ENCODE data around the gene OTOA. TPM values are rescaled to one million over a fixed set of nuclear protein-coding genes. Genes with fewer than 3 reads are reported as not detected.
"Not testable (repeated sequence)": the region's sequence is repeated elsewhere in the genome, so short reads cannot be mapped to it uniquely, and the experiment has no call there.

Gene OTOA
- polyA plus RNA-seq, 3 donors: 0.08 to 0.14 (median 0.12) TPM

GRCh38 chr16:21639493-21639892 is 24.3 kb upstream of the OTOA start:
- DNase-seq (ENCODE audit: low read depth in 3 of 3, low spot score in 2 of 3): no peak

- DNase-seq (ENCODE audit: low read depth in 3 of 3, low spot score in 2 of 3): no peak
These were observed 21.9 kb upstream of the OTOA start for GRCh38 chr16:21641916-21642315.

GRCh38 chr16:21642861-21643260 is 20.9 kb upstream of the OTOA start:
- DNase-seq (ENCODE audit: low read depth in 3 of 3, low spot score in 2 of 3): no peak

GRCh38 chr16:21643785-21644184 is 20.0 kb upstream of the OTOA start:
- no peak for DNase-seq (ENCODE audit: low read depth in 3 of 3, low spot score in 2 of 3)

- no peak for DNase-seq (ENCODE audit: low read depth in 3 of 3, low spot score in 2 of 3)
These were observed 19.1 kb upstream of the OTOA start for GRCh38 chr16:21644674-21645073.

- DNase-seq (ENCODE audit: low read depth in 3 of 3, low spot score in 2 of 3): no peak
These were observed 18.5 kb upstream of the OTOA start for GRCh38 chr16:21645261-21645721.

GRCh38 chr16:21646091-21646490 is 17.7 kb upstream of the OTOA start:
- DNase-seq (ENCODE audit: low read depth in 3 of 3, low spot score in 2 of 3): no peak

GRCh38 chr16:21646721-21647561 is 16.8 kb upstream of the OTOA start:
- DNase-seq (ENCODE audit: low read depth in 3 of 3, low spot score in 2 of 3): no peak

- DNase-seq (ENCODE audit: low read depth in 3 of 3, low spot score in 2 of 3): no peak
These were observed 16.1 kb upstream of the OTOA start for GRCh38 chr16:21647562-21648164.

- not testable (repeated sequence) for DNase-seq (ENCODE audit: low read depth in 3 of 3, low spot score in 2 of 3)
These were observed 13.9 kb upstream of the OTOA start for GRCh38 chr16:21649826-21650406.

GRCh38 chr16:21650521-21650920 is 13.2 kb upstream of the OTOA start:
- DNase-seq (ENCODE audit: low read depth in 3 of 3, low spot score in 2 of 3): no peak

GRCh38 chr16:21651515-21651914 is 12.3 kb upstream of the OTOA start:
- no peak for DNase-seq (ENCODE audit: low read depth in 3 of 3, low spot score in 2 of 3)

- DNase-seq (ENCODE audit: low read depth in 3 of 3, low spot score in 2 of 3): no peak
These were observed 11.3 kb upstream of the OTOA start, which contains the start of gene IGSF6 for GRCh38 chr16:21652453-21652852. TSS of gene IGSF6 (minus strand) at chr16:21652608. CDS start at chr16:21652598, 10 bp downstream.

GRCh38 chr16:21653571-21653970 is 10.2 kb upstream of the OTOA start:
- DNase-seq (ENCODE audit: low read depth in 3 of 3, low spot score in 2 of 3): no peak

GRCh38 chr16:21654466-21654865 is 9.3 kb upstream of the OTOA start:
- no peak for DNase-seq (ENCODE audit: low read depth in 3 of 3, low spot score in 2 of 3)

- no peak for DNase-seq (ENCODE audit: low read depth in 3 of 3, low spot score in 2 of 3)
These were observed 8.9 kb upstream of the OTOA start for GRCh38 chr16:21654881-21655280.

- peak in 1 of 3 donors; percentile 30 for DNase-seq (ENCODE audit: low read depth in 3 of 3, low spot score in 2 of 3)
These were observed 6.7 kb upstream of the OTOA start for GRCh38 chr16:21656795-21657768.

GRCh38 chr16:21659124-21659523 is 4.6 kb upstream of the OTOA start:
- DNase-seq (ENCODE audit: low read depth in 3 of 3, low spot score in 2 of 3): no peak

- no peak for DNase-seq (ENCODE audit: low read depth in 3 of 3, low spot score in 2 of 3)
These were observed 1.2 kb downstream of the OTOA start for GRCh38 chr16:21664801-21665492.

- DNase-seq (ENCODE audit: low read depth in 3 of 3, low spot score in 2 of 3): no peak
These were observed 3.0 kb downstream of the OTOA start for GRCh38 chr16:21666772-21667171.
